Liver (tissue), 3 donors: Measurements from ENCODE around the gene COPZ2.

ENCODE experiments used
- EGR1 ChIP-seq, 2 donors: IDR thresholded peaks; 2 replicates each; pipeline ENCODE4 v1.6.1; 2016 to 2018; ENCODE audit warnings: antibody characterized with exemption in 2 of 2, low read depth in 2 of 2
- FOXA1 ChIP-seq: IDR thresholded peaks from 2 replicates; pipeline ENCODE4 v1.6.1; 2016; ENCODE audit warnings: antibody characterized with exemption
- GABPA ChIP-seq, 2 donors: IDR thresholded peaks in 1 of 2; conservative IDR thresholded peaks in 1 of 2; 2 replicates each; pipeline ENCODE4 v1.6.1; 2016; ENCODE audit warnings: antibody characterized with exemption in 2 of 2, mild to moderate bottlenecking in 1 of 2, moderate library complexity in 1 of 2
- HNF4A ChIP-seq, 2 donors: conservative IDR thresholded peaks; 2 replicates each; pipeline ENCODE4 v1.6.1; 2016; ENCODE audit warnings: antibody characterized with exemption in 2 of 2, mild to moderate bottlenecking in 2 of 2
- JUND ChIP-seq, 2 donors: IDR thresholded peaks; 2 replicates each; pipeline ENCODE4 v1.6.1; 2016; ENCODE audit warnings: antibody characterized with exemption in 2 of 2
- NR2F2 ChIP-seq: IDR thresholded peaks from 2 replicates; pipeline ENCODE4 v1.6.1; 2016; ENCODE audit warnings: antibody characterized with exemption
- RAD21 ChIP-seq, 2 donors: IDR thresholded peaks; 2 replicates each; pipeline ENCODE4 v1.6.1; 2016; ENCODE audit warnings: antibody characterized with exemption in 2 of 2, mild to moderate bottlenecking in 2 of 2
- SP1 ChIP-seq: IDR thresholded peaks from 2 replicates; pipeline ENCODE4 v1.6.1; 2018; ENCODE audit warnings: antibody characterized with exemption, mild to moderate bottlenecking
- TAF1 ChIP-seq: conservative IDR thresholded peaks from 2 replicates; pipeline ENCODE4 v1.6.1; 2016; ENCODE audit warnings: antibody characterized with exemption, mild to moderate bottlenecking
- YY1 ChIP-seq: IDR thresholded peaks from 2 replicates; pipeline ENCODE4 v1.6.1; 2016; ENCODE audit warnings: antibody characterized with exemption, mild to moderate bottlenecking
- TF ChIP-seq, protein P1 (sequence below): fragments of 150-350 bp; IDR thresholded peaks from 2 replicates; pipeline ENCODE4 v1.5.1; 2017; ENCODE audit warnings: improper control_type of control experiment, low read depth, low read length; ENCODE audit not compliant: missing input control
- TF ChIP-seq, protein P2 (sequence below): IDR thresholded peaks from 2 replicates; pipeline ENCODE4 v1.6.1; 2016; ENCODE audit warnings: antibody characterized with exemption, mild to moderate bottlenecking
- TF ChIP-seq, protein P3 (sequence below): IDR thresholded peaks from 2 replicates; pipeline ENCODE4 v1.6.1; 2016; ENCODE audit warnings: antibody characterized with exemption
- TF ChIP-seq, protein P4 (sequence below): IDR thresholded peaks from 2 replicates; pipeline ENCODE4 v1.6.1; 2016; ENCODE audit warnings: antibody characterized with exemption
- donor health status: healthy.
- donor health status: healthy.

DNA sequence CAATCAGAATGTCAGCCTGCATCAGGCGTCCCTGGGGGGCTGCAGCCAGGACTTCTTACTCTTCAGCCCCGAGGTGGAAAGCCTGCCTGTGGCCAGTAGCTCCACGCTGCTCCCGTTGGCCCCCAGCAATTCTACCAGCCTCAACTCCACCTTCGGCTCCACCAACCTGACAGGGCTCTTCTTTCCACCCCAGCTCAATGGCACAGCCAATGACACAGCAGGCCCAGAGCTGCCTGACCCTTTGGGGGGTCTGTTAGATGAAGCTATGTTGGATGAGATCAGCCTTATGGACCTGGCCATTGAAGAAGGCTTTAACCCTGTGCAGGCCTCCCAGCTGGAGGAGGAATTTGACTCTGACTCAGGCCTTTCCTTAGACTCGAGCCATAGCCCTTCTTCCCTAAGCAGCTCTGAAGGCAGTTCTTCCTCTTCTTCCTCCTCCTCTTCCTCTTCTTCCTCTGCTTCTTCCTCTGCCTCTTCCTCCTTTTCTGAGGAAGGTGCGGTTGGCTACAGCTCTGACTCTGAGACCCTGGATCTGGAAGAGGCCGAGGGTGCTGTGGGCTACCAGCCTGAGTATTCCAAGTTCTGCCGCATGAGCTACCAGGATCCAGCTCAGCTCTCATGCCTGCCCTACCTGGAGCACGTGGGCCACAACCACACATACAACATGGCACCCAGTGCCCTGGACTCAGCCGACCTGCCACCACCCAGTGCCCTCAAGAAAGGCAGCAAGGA is 21.0 kb upstream of the COPZ2 start:
- TF ChIP-seq, protein P1, sequence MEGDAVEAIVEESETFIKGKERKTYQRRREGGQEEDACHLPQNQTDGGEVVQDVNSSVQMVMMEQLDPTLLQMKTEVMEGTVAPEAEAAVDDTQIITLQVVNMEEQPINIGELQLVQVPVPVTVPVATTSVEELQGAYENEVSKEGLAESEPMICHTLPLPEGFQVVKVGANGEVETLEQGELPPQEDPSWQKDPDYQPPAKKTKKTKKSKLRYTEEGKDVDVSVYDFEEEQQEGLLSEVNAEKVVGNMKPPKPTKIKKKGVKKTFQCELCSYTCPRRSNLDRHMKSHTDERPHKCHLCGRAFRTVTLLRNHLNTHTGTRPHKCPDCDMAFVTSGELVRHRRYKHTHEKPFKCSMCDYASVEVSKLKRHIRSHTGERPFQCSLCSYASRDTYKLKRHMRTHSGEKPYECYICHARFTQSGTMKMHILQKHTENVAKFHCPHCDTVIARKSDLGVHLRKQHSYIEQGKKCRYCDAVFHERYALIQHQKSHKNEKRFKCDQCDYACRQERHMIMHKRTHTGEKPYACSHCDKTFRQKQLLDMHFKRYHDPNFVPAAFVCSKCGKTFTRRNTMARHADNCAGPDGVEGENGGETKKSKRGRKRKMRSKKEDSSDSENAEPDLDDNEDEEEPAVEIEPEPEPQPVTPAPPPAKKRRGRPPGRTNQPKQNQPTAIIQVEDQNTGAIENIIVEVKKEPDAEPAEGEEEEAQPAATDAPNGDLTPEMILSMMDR: no peak
- TF ChIP-seq, protein P2, sequence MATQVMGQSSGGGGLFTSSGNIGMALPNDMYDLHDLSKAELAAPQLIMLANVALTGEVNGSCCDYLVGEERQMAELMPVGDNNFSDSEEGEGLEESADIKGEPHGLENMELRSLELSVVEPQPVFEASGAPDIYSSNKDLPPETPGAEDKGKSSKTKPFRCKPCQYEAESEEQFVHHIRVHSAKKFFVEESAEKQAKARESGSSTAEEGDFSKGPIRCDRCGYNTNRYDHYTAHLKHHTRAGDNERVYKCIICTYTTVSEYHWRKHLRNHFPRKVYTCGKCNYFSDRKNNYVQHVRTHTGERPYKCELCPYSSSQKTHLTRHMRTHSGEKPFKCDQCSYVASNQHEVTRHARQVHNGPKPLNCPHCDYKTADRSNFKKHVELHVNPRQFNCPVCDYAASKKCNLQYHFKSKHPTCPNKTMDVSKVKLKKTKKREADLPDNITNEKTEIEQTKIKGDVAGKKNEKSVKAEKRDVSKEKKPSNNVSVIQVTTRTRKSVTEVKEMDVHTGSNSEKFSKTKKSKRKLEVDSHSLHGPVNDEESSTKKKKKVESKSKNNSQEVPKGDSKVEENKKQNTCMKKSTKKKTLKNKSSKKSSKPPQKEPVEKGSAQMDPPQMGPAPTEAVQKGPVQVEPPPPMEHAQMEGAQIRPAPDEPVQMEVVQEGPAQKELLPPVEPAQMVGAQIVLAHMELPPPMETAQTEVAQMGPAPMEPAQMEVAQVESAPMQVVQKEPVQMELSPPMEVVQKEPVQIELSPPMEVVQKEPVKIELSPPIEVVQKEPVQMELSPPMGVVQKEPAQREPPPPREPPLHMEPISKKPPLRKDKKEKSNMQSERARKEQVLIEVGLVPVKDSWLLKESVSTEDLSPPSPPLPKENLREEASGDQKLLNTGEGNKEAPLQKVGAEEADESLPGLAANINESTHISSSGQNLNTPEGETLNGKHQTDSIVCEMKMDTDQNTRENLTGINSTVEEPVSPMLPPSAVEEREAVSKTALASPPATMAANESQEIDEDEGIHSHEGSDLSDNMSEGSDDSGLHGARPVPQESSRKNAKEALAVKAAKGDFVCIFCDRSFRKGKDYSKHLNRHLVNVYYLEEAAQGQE: no peak
- TF ChIP-seq TAF1 (no peak), JUND (IDR thresholded peaks at IDR 0.05) (no peak), SP1 (no peak), NR2F2 (no peak), RAD21 (IDR thresholded peaks at IDR 0.05) (no peak), GABPA (IDR thresholded peaks at IDR 0.05 in 1 of 2, conservative IDR thresholded peaks at IDR 0.05 in 1 of 2) (no peak), YY1 (no peak), EGR1 (IDR thresholded peaks at IDR 0.05; ENCODE audit: low read depth in 2 of 2) (no peak), FOXA1 (no peak), HNF4A (conservative IDR thresholded peaks at IDR 0.05) (no peak)
- TF ChIP-seq, protein P3, sequence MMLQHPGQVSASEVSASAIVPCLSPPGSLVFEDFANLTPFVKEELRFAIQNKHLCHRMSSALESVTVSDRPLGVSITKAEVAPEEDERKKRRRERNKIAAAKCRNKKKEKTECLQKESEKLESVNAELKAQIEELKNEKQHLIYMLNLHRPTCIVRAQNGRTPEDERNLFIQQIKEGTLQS: no peak
- TF ChIP-seq, protein P4, sequence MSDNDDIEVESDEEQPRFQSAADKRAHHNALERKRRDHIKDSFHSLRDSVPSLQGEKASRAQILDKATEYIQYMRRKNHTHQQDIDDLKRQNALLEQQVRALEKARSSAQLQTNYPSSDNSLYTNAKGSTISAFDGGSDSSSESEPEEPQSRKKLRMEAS: no peak
